Uterus (tissue), 2 donors: ENCODE measurements around the gene CSTF3.

Source experiments
- POLR2A ChIP-seq, 2 donors: fragments of 450-650 bp; IDR thresholded peaks; one replicate each; pipeline ENCODE4 v1.6.1; 2016; ENCODE audit warnings: antibody characterized with exemption in 2 of 2, mild to moderate bottlenecking in 1 of 2, moderate library complexity in 1 of 2
- TF ChIP-seq, protein P1 (sequence below), 4 experiments: fragments of 200-600 bp in 2 of 4; fragments of 450-650 bp in 2 of 4; sonication (generic) in 2 of 4; IDR thresholded peaks; one replicate each; pipeline ENCODE4 v1.5.1; 2016 to 2019; ENCODE audit warnings: antibody characterized with exemption in 4 of 4, mild to moderate bottlenecking in 2 of 4, moderate library complexity in 1 of 4

DNA sequence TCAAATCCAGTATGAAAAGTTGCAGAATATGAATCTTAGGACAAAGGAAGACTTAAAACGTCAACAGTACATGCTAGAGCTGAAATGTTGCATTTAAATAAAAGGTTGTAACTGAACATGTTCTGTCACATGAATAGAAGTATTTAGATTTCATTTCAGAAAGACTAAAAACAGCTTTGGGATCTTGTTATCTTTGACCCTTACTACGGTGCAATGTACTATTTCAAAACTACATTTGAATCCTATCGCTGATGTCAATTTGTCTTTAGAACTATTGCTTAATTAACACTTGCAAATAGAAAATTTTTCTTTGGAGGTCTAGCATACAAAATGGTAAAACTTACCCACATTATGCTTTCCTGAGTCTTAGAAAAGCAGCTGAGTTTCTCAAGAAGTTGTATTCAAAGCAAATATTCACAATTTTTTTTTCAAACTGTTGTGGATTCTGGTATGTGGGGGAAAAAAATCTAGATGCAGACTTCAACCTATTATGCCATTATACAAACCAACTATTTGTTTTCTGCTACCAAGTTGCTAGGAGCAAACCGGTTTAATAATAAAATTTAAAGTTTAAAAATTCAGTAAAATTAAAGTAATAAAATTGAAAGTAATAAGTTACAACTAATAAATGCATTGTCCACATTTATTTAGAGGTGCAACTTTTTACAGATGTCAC is 25.4 kb downstream of the CSTF3 start:
- TF ChIP-seq, protein P1, sequence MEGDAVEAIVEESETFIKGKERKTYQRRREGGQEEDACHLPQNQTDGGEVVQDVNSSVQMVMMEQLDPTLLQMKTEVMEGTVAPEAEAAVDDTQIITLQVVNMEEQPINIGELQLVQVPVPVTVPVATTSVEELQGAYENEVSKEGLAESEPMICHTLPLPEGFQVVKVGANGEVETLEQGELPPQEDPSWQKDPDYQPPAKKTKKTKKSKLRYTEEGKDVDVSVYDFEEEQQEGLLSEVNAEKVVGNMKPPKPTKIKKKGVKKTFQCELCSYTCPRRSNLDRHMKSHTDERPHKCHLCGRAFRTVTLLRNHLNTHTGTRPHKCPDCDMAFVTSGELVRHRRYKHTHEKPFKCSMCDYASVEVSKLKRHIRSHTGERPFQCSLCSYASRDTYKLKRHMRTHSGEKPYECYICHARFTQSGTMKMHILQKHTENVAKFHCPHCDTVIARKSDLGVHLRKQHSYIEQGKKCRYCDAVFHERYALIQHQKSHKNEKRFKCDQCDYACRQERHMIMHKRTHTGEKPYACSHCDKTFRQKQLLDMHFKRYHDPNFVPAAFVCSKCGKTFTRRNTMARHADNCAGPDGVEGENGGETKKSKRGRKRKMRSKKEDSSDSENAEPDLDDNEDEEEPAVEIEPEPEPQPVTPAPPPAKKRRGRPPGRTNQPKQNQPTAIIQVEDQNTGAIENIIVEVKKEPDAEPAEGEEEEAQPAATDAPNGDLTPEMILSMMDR (IDR thresholded peaks at IDR 0.05): no peak
- TF ChIP-seq POLR2A (IDR thresholded peaks at IDR 0.05): no peak
